ENCODE results near the gene PTPRJ. TPM values are rescaled to one million over a fixed set of nuclear protein-coding genes. Genes with fewer than 3 reads are reported as not detected.
"Not testable (repeated sequence)": the region's sequence is repeated elsewhere in the genome, so short reads cannot be mapped to it uniquely, and the experiment has no call there.

PTPRJ gene
- polyA plus RNA-seq, 1 donor from 2014 or later: 8.6 TPM

- Histone ChIP-seq H3K9me2 (ENCODE audit: insufficient read depth, low read length) (no peaks in the 10 kb centered on the region), H3K4me2 (ENCODE audit: low read length) (no peak overlapping the region), H2AFZ (ENCODE audit: low read depth, low read length) (no peak overlapping the region), H3K4me3 (ENCODE audit: low read length) (no peak overlapping the region), H3K9me3 (ENCODE audit: low read length) (no peaks in the 10 kb centered on the region), H3K36me3 (ENCODE audit: insufficient read depth, low read length) (no peaks in the 10 kb centered on the region), H3K79me2 (replicated peaks; ENCODE audit: insufficient read depth, low read length) (peaks cover 9% of the 10 kb centered on the region), H3K9ac (ENCODE audit: low read length) (no peak overlapping the region), H3K27ac (ENCODE audit: low read length) (no peak overlapping the region), H3F3A (ENCODE audit: insufficient read depth, low read length, poor library complexity, severe bottlenecking) (peaks cover 5% of the 10 kb centered on the region), H3K27me3 (ENCODE audit: insufficient read depth, low read depth, low read length) (no peaks in the 10 kb centered on the region), H4K20me1 (ENCODE audit: insufficient read depth) (no peaks in the 10 kb centered on the region)
- no peak for TF ChIP-seq EP300 (conservative IDR thresholded peaks at IDR 0.05; ENCODE audit: poor library complexity, severe bottlenecking)
- TF ChIP-seq MXI1 (conservative IDR thresholded peaks at IDR 0.05; ENCODE audit: poor library complexity, severe bottlenecking): no peak
- TF ChIP-seq SMC3 (conservative IDR thresholded peaks at IDR 0.05; ENCODE audit: poor library complexity): no peak
- TF ChIP-seq POLR2AphosphoS5 (IDR thresholded peaks at IDR 0.05): no peak
- no peak for TF ChIP-seq EZH2 (IDR thresholded peaks at IDR 0.05; ENCODE audit: borderline replicate concordance, insufficient read depth, low read length, poor library complexity, severe bottlenecking)
- no peak for TF ChIP-seq RAD21 (conservative IDR thresholded peaks at IDR 0.05)
- no peak for TF ChIP-seq CTCF (IDR thresholded peaks at IDR 0.05; ENCODE audit: poor library complexity, severe bottlenecking)
- TF ChIP-seq TAF1 (IDR thresholded peaks at IDR 0.05; ENCODE audit: low read depth): no peak
- TF ChIP-seq REST (IDR thresholded peaks at IDR 0.05; ENCODE audit: borderline replicate concordance): no peak
Observed at GRCh38 chr11:48022445-48022844, 42.1 kb downstream of the PTPRJ start.

GRCh38 chr11:48023608-48024007 is 43.2 kb downstream of the PTPRJ start:
- H3K36me3 ChIP-seq (ENCODE audit: insufficient read depth, low read length); H3F3A ChIP-seq (ENCODE audit: insufficient read depth, low read length, poor library complexity, severe bottlenecking); H3K9me2 ChIP-seq (ENCODE audit: insufficient read depth, low read length); H3K4me2 ChIP-seq (ENCODE audit: low read length); H3K27ac ChIP-seq (ENCODE audit: low read length); H3K79me2 ChIP-seq (replicated peaks; ENCODE audit: insufficient read depth, low read length); H3K27me3 ChIP-seq (ENCODE audit: insufficient read depth, low read depth, low read length); H3K9ac ChIP-seq (ENCODE audit: low read length); H3K4me3 ChIP-seq (ENCODE audit: low read length); H4K20me1 ChIP-seq (ENCODE audit: insufficient read depth); H2AFZ ChIP-seq (ENCODE audit: low read depth, low read length); H3K9me3 ChIP-seq (ENCODE audit: low read length): not testable (repeated sequence)

- Histone ChIP-seq H3K27ac (ENCODE audit: low read length) (peak overlapping the region; percentile 70), H3K4me3 (ENCODE audit: low read length) (peak overlapping the region; percentile 18), H4K20me1 (ENCODE audit: insufficient read depth) (no peaks in the 10 kb centered on the region)
Observed at GRCh38 chr11:48024635-48025071, 44.3 kb downstream of the PTPRJ start.

More at GRCh38 chr11:48024635-48025071, 44.3 kb downstream of the PTPRJ start:
- peak overlapping the region; percentile 25 for H3K4me2 ChIP-seq (ENCODE audit: low read length)
- TF ChIP-seq SMC3 (conservative IDR thresholded peaks at IDR 0.05; ENCODE audit: poor library complexity): peak; percentile 16
- peak; percentile 37 for TF ChIP-seq MXI1 (conservative IDR thresholded peaks at IDR 0.05; ENCODE audit: poor library complexity, severe bottlenecking)
- peak; percentile 63 for TF ChIP-seq REST (IDR thresholded peaks at IDR 0.05; ENCODE audit: borderline replicate concordance)
- peak; percentile 45 for TF ChIP-seq POLR2AphosphoS5 (IDR thresholded peaks at IDR 0.05)
- TF ChIP-seq EP300 (conservative IDR thresholded peaks at IDR 0.05; ENCODE audit: poor library complexity, severe bottlenecking): peak; percentile 81
- no peak for TF ChIP-seq EZH2 (IDR thresholded peaks at IDR 0.05; ENCODE audit: borderline replicate concordance, insufficient read depth, low read length, poor library complexity, severe bottlenecking)
- TF ChIP-seq TAF1 (IDR thresholded peaks at IDR 0.05; ENCODE audit: low read depth): no peak
- TF ChIP-seq CTCF (IDR thresholded peaks at IDR 0.05; ENCODE audit: poor library complexity, severe bottlenecking): no peak
- no peak for TF ChIP-seq RAD21 (conservative IDR thresholded peaks at IDR 0.05)
- H3K79me2 ChIP-seq (replicated peaks; ENCODE audit: insufficient read depth, low read length): peaks cover 6% of the 10 kb centered on the region
- peak overlapping the region; percentile 41 for H3K9ac ChIP-seq (ENCODE audit: low read length)
- no peaks in the 10 kb centered on the region for H3K36me3 ChIP-seq (ENCODE audit: insufficient read depth, low read length)
- H3K9me2 ChIP-seq (ENCODE audit: insufficient read depth, low read length): no peaks in the 10 kb centered on the region
- H3K27me3 ChIP-seq (ENCODE audit: insufficient read depth, low read depth, low read length): no peaks in the 10 kb centered on the region
- no peaks in the 10 kb centered on the region for H3K9me3 ChIP-seq (ENCODE audit: low read length)
- H3F3A ChIP-seq (ENCODE audit: insufficient read depth, low read length, poor library complexity, severe bottlenecking): peaks cover under 1% of the 10 kb centered on the region
- no peak overlapping the region for H2AFZ ChIP-seq (ENCODE audit: low read depth, low read length)
